GM20431 (cell line): Measurements from ENCODE around the gene MINDY3.
"Not testable (repeated sequence)": the region's sequence is repeated elsewhere in the genome, so short reads cannot be mapped to it uniquely, and the experiment has no call there.

ENCODE experiments used
- in situ Hi-C: fragments of 300-500 bp; cut with MseI, MboI; formaldehyde crosslinking; loops from one replicate; pipeline ENCODE4 v1.15.0; 2020; ENCODE audit warnings: low sequenced_read_pairs; ENCODE audit not compliant: unreplicated experiment

Gene MINDY3

DNA sequence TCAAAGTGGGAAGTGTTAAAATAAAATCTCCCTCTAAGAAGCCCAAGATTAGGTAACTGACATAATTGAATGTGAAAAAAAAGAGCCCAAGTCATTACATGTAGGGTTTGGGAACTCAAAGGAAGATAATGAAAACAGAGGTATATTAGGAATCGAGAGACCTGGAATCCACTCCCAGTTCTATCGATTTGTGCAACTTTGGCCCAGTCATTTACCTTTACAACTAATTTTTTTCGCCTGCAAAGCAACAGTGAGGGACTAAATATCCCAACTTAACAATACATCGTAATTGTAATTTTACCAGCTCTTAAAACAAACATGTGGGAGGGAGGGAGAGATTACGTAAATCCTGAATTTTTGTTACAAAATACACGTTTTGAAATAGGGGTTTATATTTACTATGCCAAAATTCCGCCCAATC lies 1.4 kb downstream of the MINDY3 start:
- in situ Hi-C loops: no loop called here

DNA sequence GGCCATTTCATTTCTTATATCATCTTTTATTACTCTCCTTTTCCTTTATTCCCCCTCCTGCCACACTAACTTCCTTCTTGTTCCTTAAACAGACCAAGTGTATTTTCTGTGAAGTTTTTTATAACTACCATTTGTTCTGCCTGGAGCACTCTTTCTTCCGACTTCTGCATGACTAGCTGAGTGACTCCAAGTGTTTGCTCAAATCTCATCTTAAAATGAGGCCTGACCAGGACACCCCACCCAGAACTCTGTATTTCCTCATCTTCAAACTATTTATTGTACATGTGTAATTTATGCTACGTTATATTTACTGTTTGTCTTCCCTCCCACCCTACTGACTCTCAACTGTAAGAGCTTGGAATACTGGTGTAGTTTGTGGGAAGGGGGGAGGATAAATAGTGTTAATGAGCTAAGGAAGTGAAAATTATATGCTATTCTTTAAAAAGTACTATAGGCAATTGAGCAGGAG lies 3.2 kb downstream of the MINDY3 start:
- in situ Hi-C loops: no loop called here

DNA sequence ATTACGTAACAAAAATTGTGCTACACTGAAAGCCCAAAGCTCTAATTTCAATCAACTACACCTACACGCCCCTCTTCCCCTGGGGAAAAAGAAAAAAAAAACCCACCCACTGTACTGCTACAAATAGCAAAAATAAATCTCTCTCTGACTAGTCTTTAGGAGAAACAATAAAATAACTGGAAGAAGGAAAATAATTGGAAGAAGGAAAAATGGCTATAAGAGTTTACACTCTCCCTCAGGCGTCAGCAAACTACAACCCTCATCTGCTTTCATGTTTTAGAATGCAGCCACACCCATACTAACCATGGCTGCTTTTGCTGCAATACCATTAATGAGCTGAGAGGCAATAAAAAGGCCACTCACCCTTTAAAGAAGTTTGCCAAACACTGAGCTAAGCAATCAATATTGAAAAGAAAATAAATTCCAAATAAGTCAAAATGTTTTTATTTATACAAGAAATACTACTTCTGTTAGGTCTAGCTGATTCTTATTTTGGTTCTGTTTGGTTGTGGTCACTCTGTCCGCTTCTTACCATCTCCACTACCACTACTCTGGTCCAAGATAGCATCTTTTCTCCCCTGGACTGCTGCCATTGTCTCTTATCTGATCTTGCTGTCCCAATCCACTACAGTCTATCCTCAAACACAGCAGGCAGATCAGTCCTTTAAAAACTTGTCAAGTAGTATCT lies 3.8 kb downstream of the MINDY3 start:
- in situ Hi-C loops: no loop called here

DNA sequence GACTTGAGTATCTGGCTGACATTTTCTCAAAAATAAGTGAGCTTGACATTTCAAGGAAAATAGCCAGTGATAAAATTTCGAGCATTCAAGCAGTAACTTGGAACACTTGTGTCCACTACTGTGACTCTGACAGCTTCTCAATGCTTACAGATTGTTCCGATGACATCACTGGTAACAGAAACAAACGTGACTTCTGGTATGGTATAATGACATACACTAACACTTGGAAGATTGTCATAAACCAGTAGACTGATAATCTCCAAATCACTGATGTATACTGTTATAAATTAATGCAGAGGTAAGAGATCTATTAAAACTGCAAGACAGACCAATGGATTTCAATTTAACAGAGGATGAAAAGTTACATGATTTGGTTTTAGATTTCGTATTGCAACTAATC lies 6.5 kb downstream of the MINDY3 start:
- in situ Hi-C loops: no loop called here

DNA sequence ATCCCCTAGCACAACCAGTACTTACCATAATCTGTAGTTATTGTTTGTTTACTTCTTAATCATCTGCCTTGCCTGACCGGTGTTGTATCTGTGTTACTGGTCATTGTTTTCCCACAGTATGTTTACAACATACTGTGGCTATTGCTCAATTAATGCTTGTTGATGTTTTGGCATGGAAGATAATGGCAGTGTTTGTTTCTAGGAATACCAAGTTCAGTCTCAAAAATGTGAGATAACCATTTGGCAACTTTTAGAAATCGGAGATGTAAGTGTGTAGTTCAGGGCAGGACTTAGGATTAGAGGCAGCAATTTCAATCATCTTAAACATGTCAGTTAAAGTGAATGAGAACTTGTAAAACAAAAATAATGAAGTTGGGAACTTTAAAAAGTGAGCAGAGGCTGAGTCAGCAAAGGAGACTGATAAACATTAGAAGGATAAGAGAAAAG lies 8.2 kb downstream of the MINDY3 start:
- in situ Hi-C loops: no loop called here

DNA sequence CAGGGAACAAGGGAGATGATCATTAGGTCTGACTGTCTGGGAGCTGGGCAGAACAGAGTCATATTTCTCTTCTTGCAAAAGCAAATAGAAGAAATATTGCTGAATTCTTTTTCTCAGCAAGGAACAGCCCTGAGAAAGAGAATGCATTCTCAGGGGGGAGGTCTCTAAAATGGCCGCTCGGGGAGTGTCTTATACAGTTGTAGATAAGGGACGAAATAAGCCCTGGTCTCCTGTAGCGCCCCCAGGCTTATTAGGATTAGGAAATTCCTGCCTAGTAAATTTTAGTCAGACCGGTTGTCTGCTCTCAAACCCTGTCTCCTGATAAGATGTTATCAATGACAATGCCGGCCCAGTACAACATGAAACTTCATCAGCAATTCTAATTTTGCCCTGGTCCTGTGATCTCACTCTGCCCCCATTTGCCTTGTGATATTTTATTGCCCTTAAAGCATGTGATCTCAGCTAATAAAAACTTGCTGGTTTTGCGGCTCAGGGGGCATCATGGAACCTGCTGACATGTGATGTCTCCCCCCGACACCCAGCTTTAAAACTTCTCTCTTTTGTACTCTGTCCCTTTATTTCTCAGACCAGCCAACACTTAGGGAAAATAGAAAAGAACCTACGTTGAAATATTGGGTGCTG lies 9.8 kb downstream of the MINDY3 start:
- in situ Hi-C loops: not testable (repeated sequence)

DNA sequence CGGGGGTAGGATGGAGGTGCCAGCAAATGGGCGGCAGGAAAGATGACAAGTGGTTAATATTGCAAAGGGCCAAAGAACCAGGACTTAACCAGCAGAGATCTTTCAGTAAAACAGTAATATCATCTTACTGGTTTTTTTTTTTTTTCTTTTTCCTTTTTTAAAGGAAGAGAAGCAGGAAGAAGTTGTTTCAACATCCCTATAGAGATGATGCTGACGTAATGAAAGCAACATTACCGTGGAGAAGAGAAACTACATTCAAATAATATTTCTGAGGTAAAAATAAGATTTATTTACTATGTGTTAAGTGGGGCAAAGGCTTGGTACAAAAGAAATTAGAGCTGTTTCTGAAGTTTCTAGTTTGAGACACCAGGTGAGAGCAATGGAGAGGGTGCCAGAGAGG lies 11.0 kb downstream of the MINDY3 start:
- in situ Hi-C loops: no loop called here

DNA sequence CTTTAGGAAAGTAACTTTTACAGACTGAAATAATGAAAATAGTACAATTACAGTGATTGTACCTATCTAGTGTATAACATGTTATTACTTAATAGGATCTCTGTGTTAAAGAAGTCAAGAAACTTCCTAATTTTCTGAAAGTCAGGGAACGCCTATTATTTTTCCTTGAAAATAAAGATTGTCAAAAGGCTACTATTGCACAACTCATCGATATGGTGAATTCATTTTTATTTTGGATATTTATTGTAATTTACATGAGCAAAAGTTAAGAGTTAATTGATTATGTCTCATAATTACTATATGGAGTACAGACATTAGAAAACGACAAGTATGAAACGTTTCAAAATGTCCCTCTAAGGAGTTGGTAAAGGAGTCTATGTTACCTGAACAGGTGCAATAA lies 12.8 kb downstream of the MINDY3 start:
- in situ Hi-C loops: no loop called here

DNA sequence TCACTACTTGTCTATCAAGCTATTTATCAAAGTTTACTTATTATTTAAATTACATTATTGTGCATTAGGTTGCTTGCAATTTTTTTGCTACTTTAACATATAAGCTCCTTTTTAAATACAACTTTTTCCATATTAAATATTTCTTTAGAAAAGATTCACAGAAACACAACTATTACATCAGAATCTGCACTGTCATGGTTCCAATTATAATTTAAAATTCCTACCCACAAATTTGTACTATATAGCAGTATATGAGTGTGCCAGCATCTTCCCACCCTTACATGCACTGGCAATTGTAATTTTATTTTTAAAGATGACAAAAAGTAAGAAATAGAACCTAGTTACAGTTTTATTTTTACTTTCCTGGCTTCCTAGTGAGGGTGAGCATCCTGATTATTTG lies 15.8 kb downstream of the MINDY3 start:
- in situ Hi-C loops: no loop called here

DNA sequence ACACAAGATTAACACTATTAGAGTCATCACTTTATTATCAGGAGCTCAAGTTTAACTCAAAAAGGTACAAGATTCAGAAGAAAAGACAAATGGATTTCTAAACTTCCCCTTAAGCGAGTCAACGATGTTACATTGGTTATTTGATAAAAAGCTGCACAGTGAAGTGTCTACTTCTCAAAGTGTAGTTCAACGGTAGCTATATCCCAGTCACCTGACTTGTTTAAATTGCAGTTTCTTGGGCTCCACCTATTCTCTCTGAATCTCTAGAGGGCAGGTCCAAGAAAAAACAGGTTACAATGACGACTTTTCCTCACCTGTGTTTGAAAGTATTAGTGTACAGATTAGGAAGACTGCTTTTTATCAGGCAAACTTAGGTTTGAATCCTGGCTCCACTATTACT lies 16.6 kb downstream of the MINDY3 start:
- in situ Hi-C loops: no loop called here

DNA sequence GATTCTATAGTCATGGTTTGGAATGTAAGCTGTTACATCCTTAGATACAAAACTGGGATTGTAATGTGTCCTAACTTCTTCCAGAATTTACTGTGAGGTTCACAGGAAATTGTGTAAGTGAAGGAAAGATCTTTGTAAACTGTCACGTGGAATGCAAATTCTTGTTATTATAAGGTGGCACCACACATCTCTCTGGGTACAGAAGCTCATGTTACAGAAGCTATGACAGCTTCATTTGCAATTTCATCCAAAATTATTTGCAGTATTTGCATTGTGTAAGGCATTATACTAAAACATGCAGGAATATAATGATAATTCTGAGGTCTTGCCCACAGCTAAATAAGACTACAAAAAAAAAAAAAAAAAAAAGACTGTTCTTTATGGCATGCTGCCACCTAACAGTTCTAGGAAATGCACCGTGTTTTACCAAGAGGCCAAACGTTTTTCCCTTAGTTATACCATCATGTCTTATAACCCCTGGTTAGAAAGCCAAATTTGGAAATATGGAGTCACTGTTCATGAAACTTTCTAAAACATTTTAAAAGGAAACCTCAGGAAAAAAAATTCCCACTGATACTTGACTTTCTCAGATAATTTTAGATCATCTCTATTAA lies 17.6 kb downstream of the MINDY3 start:
- in situ Hi-C loops: no loop called here

DNA sequence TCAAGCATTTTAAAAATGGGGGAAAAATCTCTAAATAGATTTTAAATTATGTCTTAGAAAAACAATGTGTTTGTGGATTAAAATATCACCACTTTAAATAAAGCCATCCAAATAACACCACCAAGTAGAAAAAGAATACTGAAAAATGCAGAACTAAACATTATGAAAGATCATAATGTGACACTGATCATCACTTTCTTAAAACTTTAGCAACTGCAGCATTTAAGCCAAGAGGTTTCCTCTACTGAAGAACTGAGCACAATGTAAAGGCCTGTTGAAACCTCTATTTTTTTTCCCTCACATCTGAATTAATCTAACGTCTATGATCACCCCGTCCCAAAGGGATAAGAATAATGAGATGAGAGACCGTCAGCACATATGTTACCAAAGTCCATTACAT lies 18.6 kb downstream of the MINDY3 start:
- in situ Hi-C loops: no loop called here

DNA sequence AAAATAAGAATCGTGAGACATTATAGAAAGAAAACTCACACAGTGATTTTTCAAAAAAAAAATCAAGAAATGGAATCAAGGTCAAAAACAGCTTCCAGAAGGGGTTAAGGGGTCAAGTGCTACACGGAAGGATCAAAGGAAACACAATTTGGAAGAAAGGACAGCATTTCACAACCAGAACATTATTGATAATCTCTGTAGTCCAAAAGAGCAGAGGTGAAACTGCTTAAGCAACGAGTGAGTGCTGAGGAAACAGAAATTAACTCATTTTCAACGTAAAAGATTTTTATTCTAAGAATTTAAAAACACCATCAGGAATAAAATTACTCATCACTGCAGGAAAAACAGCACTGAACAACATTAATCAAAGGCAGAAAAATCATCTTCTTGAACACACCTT lies 23.5 kb downstream of the MINDY3 start:
- in situ Hi-C loops: no loop called here

DNA sequence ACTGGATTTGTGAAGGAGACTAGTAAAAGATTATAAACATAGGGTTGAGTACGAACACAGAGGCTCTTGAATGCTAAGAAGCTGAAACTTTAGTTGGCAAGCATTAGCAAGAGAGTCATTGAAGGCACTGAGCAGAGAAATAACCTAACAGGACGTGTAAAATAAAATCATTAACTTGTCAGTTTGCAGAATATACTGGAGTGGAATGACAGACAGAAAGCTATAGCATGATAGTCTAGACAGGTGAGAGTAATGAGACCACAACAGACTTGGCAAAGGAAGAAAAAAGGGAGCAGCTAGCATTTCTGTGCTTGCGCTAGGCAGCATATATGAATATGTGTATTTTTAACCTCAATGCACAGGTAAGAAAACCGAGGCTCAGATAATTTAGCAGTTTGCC lies 30.8 kb downstream of the MINDY3 start:
- in situ Hi-C loops: no loop called here

DNA sequence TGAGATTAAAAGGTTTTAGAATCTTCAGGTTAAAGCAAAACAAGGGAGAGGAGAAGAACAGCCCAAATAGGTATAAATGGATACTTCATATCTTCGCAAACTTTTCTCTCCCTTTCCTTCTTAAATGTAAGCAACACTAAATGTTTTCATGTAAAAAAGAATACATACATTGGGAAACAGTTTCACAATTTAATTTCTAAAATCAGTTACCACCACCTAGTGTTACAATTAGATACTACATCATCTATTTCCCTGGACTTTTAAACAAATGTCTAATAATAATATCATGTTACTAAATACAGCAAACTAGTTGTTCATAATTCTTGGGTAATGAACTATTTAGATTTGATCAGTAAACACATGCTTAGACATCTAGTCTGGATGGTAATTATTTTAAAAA lies 35.8 kb downstream of the MINDY3 start:
- in situ Hi-C loops: no loop called here

DNA sequence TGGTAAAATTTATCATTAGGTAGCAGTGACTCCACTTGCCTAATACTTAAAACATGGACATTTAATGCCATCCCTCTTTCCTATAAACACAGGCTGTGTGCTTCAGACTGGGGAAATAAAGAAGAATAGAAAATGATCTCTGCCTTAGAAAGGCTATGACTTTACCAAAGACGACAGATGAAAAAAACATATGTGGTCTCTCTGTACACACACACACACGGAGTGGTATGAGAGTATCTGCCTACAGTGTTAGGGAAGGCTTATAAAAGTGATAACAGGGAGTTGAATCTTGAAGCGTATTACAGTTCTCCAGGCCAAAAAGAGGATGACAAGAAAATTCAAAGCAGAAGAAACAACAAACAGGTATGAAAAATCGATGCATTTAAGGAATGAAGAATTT lies 38.2 kb downstream of the MINDY3 start:
- in situ Hi-C loops: no loop called here

DNA sequence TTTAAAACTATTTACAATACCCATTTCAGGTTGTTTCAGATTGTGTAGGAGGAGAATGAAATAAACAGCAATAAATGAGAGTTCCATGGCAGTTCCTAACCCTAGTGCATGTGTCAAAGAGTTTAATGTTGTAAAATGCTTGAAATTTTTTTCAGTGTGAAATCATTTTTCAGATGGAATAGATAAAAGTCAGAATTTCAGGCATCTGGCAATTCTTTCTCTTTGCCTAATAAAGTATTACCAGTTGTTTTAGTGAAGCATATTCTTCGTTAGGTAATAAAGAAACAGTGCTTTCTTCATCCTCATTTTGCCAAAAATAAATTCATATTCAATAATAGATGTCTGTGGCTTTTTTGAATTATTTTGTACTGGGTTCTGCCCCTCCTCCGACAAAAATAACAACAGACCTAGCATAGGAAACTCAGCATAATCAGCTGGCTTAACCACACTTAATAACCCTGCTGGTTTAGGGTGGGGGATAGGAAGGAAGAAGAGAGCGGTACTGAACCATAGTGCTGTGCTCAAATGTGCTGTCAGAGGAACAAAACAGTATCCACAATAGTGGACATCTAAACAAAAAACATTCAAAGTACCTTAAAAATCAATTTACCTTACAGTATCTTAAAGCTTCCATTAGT lies 39.1 kb downstream of the MINDY3 start:
- in situ Hi-C loops: no loop called here

DNA sequence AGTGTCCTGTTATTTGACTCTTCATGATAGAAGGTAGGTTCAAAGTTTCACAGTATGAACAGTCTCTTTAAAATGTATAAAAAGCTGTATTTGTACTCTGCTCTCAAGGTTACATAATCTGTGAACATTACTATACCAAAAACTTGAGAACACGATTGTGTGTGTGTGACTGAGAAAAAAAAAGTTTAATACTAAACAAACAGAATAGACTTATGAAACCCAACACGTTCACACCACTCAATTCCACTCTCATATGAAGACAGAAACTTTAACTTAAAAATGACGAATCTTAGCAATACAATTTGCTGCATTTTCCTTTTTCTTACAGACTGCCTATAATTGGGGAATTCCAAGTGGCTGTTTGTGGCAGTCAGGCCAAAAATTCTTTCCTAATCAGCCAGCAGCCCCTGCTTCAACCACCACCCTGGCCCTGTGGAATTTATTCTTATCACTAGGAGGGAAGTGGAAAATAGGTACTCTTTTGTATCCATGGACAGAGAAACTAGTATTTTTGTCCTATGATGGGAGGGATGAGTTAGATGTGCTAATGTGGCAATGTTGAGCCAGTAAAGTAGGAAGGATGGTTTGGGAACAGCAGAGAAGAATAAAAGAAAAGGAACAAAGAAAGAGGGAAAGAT lies 42.8 kb downstream of the MINDY3 start:
- in situ Hi-C loops: no loop called here

DNA sequence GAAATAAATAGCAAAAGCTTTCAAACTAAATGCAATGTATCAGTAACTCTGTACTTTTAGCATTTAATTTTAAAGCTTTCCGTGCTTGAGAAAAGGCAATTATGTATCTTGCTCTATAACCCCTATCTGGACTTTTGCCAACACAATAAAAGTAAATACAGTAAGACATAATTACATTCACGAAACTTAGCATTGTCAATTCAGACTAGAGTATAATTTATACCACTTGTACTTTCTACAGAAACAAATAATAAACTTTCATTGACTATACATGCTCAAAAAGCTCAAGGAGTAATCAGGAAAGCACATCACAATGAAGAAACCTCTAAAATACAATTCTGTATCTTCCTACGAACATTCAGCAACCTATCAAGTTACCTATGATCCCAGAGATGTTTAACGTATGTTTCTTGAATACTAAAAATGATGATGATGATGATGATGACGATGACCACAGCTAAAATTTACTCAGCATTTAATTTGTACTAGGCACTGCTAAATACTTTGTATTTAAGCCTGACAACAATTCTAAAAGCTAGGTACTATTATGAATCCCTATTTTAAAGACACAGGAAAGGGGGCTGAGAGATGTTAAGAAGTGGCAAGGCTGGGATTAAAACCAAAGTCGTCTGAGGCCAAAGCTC lies 44.9 kb downstream of the MINDY3 start:
- in situ Hi-C loops: no loop called here

DNA sequence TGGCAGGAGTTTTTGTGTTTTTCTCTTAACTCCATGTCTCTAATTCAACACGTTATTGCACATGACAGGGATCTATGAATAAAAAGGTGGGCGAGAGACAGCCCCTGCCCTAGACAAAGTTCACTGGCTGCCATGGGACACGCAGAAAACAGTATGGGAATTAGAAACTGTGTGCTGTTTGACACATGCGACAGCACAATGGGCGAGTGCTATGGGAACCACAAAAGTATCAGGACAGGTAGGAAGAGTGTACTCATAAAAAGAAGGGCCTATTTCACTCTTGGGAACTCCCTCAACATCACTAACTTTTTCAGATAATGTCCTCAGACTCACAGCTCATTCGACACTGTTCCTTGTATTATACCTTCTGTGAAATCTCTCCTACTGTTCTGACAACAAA lies 45.7 kb downstream of the MINDY3 start:
- in situ Hi-C loops: no loop called here
